Skeletal muscle tissue (tissue), 4 donors: ENCODE data around the gene TUBA1C. TPM values are rescaled to one million over a fixed set of nuclear protein-coding genes. Genes with fewer than 3 reads are reported as not detected.
A peak's percentile ranks its signal among the peaks of the same experiment; 100 is the strongest.
"Not testable (repeated sequence)": the region's sequence is repeated elsewhere in the genome, so short reads cannot be mapped to it uniquely, and the experiment has no call there.

ENCODE experiments used
- H3K27ac ChIP-seq: one replicate; pipeline ENCODE4 v1.7.0; 2013; ENCODE audit warnings: mild to moderate bottlenecking, low read depth, low read length, inconsistent platforms
- H3K27me3 ChIP-seq, 3 donors: one replicate each; pipeline ENCODE4 v1.7.0; 2013; ENCODE audit warnings: low read length in 3 of 3; ENCODE audit not compliant: control insufficient read depth in 3 of 3, insufficient read depth in 3 of 3
- H3K36me3 ChIP-seq, 3 donors: one replicate each; pipeline ENCODE4 v1.7.0; 2013; ENCODE audit warnings: low read length in 3 of 3; ENCODE audit not compliant: control insufficient read depth in 3 of 3, insufficient read depth in 3 of 3
- H3K4me1 ChIP-seq, 3 donors: one replicate each; pipeline ENCODE4 v1.7.0; 2013; ENCODE audit warnings: low read length in 3 of 3, mild to moderate bottlenecking in 3 of 3; ENCODE audit not compliant: control insufficient read depth in 3 of 3, insufficient read depth in 3 of 3
- H3K4me3 ChIP-seq, 3 donors: one replicate each; pipeline ENCODE4 v1.7.0; 2013; ENCODE audit warnings: low read length in 3 of 3
- H3K9ac ChIP-seq, 3 donors: one replicate each; pipeline ENCODE4 v1.7.0; 2013; ENCODE audit warnings: low read length in 3 of 3, mild to moderate bottlenecking in 3 of 3, moderate library complexity in 2 of 3, low read depth in 1 of 3
- H3K9me3 ChIP-seq, 3 donors: one replicate each; pipeline ENCODE4 v1.7.0; 2013; ENCODE audit warnings: low read length in 3 of 3; ENCODE audit not compliant: control insufficient read depth in 3 of 3
- total RNA-seq: library from RNA; depleted of rRNA; stranded (reverse); fragments of >200 nt; gene quantifications from one replicate; pipeline ENCODE4 v1.2.3, GENCODE V29; 2014
- donor health status: Osteomylitis.

TUBA1C gene
- total RNA-seq, 1 donor from 2014 or later, result 34.4 TPM

DNA sequence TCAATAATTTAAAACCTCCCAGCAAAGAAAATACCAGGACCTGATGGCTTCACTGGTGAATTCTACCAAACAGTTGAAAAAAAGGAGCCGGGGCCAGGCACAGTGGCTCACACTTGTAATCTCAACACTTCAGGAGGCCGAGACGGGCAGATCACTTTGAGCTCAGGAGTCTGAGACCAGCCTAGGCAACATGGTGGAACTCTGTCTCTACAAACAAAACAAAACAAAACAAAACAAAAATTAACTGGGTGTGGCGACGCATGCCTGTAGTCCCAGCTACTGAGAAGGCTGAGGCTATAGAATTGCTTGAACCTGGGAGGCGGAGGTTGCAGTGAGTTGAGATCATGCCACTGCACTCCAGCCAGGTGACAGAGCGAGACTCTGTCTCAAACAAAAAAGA, 44.5 kb downstream of the TUBA1C start:
- H3K27ac ChIP-seq, result no peak overlapping the region
- no peak overlapping the region for H3K9ac ChIP-seq
- no peaks in the 10 kb centered on the region for H3K9me3 ChIP-seq
- H3K36me3 ChIP-seq, result no peaks in the 10 kb centered on the region
- no peaks in the 10 kb centered on the region for H3K4me1 ChIP-seq
- no peak overlapping the region for H3K4me3 ChIP-seq
- peaks cover 0 to 2% (median 0%) of the 10 kb centered on the region in 3 donors for H3K27me3 ChIP-seq

- H3K27me3 ChIP-seq, H3K27ac ChIP-seq, H3K4me3 ChIP-seq, H3K9ac ChIP-seq, H3K36me3 ChIP-seq, H3K9me3 ChIP-seq, H3K4me1 ChIP-seq: not testable (repeated sequence)
Observed at GRCh38 chr12:49310451-49311000, 45.6 kb downstream of the TUBA1C start.

DNA sequence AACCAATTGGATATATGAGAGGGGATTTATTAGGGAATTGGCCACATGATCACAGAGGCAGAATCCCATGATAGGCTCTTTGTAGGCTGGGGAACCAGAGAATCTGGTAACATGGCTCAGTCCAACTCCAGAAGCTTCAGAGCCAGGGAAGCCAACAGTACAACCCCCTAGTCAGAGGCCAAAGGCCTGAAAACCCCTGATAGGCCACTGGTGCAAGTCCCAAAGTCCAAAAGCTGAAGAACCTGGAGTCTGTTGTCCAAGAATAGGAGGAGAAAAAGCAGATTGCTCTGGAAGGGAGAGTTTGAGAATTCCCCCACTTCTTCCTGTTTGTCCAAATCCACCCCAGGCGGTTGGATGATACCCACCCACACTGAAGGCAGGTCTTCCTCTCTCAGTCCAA, 49.9 kb downstream of the TUBA1C start:
- H3K4me3 ChIP-seq, result no peak overlapping the region
- no peaks in the 10 kb centered on the region for H3K4me1 ChIP-seq
- H3K36me3 ChIP-seq, result no peaks in the 10 kb centered on the region
- no peak overlapping the region for H3K27ac ChIP-seq
- H3K27me3 ChIP-seq, result no peaks in the 10 kb centered on the region
- no peaks in the 10 kb centered on the region for H3K9me3 ChIP-seq
- H3K9ac ChIP-seq, result no peak overlapping the region

GRCh38 chr12:49317118-49317517, 52.2 kb downstream of the TUBA1C start:
- not testable (repeated sequence) for H3K4me1 ChIP-seq, H3K27me3 ChIP-seq

DNA sequence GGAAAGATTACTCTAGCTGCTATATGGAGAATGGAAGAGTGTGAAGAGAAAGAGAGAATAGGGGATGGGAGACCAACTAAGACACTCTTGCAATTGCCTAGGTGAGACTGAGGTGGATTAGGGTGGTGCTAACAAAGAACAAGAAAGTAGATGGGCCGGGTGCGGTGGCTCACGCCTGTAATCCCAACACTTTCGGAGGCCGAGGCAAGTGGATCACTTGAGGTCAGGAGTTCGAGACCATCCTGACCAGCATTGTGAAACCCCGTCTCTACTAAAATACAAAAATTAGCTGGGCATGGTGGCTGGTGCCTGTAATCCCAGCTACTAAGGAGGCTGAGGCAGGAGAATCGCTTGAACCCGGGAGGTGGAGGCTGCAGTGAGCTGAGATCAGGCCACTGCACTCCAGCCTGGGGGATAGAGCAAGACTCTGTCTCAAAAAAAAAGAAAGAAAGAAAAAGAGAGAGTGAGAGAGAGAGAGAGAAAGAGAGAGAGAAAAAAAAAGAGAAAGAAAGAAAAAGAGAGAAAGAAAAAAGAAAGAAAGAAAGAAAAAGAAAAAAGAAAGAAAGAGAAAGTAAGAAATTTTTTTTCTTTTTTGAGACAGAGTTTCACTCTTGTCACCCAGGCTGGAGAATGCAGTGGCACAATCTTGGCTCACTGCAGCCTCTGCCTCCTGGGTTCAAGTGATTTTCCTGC, 55.7 kb downstream of the TUBA1C start:
- not testable (repeated sequence) for H3K9me3 ChIP-seq, H3K36me3 ChIP-seq, H3K27me3 ChIP-seq, H3K4me3 ChIP-seq, H3K9ac ChIP-seq, H3K27ac ChIP-seq
- peaks cover 6 to 14% (median 13%) of the 10 kb centered on the region in 3 donors for H3K4me1 ChIP-seq

More at GRCh38 chr12:49317118-49317517, 52.2 kb downstream of the TUBA1C start:
- H3K36me3 ChIP-seq, H3K27ac ChIP-seq, H3K4me3 ChIP-seq, H3K9ac ChIP-seq, H3K9me3 ChIP-seq: not testable (repeated sequence)

GRCh38 chr12:49322367-49322707, 57.5 kb downstream of the TUBA1C start:
- H3K27ac ChIP-seq, result no peak overlapping the region
- no peaks in the 10 kb centered on the region for H3K27me3 ChIP-seq
- peak overlapping the region; percentile 73 to 87 (median 76) for H3K4me3 ChIP-seq
- peak overlapping the region; percentile 55 to 83 (median 65) for H3K9ac ChIP-seq
- peaks cover 6 to 14% (median 13%) of the 10 kb centered on the region in 3 donors for H3K4me1 ChIP-seq
- H3K9me3 ChIP-seq, result no peaks in the 10 kb centered on the region
- no peaks in the 10 kb centered on the region for H3K36me3 ChIP-seq

DNA sequence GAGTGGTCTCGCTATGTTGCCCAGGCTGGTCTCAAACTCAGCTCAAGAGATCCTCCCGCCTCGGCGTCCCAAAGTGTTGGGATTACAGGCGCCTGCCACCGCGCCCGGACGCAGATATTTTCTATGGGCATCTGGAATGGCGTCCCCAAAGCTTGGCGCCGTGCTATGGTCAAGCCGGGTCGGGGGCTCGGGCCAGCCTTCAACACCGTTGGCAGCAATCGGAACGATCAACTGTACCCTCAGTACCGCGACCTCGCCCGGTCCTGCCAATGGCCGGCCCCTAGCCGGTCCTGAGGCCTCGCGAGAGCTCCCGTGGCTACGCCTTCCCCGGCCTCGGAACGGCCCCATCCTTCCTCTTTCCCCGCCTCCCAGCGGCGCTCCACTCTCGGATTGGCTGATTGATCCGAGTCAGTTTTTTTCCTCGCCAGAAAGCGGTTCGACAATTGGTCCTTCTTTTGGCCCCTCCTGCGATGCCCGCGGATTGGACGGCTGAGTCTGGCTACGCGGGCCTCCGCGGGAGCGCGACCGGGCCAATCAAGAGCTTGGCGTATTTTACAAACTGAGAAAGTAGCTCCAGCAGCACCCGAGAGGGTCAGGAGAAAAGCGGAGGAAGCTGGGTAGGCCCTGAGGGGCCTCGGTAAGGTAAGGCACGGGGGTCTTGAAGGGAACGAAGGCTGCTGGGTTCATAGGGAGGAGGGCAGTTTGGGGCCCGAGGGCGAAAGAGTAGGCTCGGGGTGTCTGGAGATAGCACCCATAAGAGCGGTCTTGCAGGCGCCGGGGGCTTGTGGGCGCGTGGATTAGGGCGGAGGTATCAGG, 58.0 kb downstream of the TUBA1C start, which contains the start of gene TROAP:
TSS of gene TROAP (plus strand) at position 548 of the 816 bp plus-strand sequence. CDS start 354 bp downstream, outside the sequence.
- Histone ChIP-seq H3K27me3 (no peaks in the 10 kb centered on the region), H3K27ac (no peak within 1 kb of the TSS), H3K4me1 (peaks cover 6 to 14% (median 13%) of the 10 kb centered on the region in 3 donors)

GRCh38 chr12:49323524-49324097, 58.7 kb downstream of the TUBA1C start:
- Histone ChIP-seq H3K4me3 (peak overlapping the region; percentile 78 to 91 (median 82)), H3K36me3 (no peaks in the 10 kb centered on the region), H3K4me1 (peaks cover 6 to 14% (median 13%) of the 10 kb centered on the region in 3 donors), H3K9me3 (no peaks in the 10 kb centered on the region), H3K9ac (peak overlapping the region; percentile 61 to 71 (median 66)), H3K27ac (no peak overlapping the region), H3K27me3 (no peaks in the 10 kb centered on the region)

More for the DNA sequence above, 58.0 kb downstream of the TUBA1C start, which contains the start of gene TROAP:
- Histone ChIP-seq H3K36me3 (no peaks in the 10 kb centered on the region), H3K9ac (peak within 1 kb of the TSS; percentile 65 to 83 (median 71)), H3K4me3 (peak within 1 kb of the TSS; percentile 78 to 91 (median 87)), H3K9me3 (no peaks in the 10 kb centered on the region)
